ENCODE data around the gene CYP3A5.
A peak's percentile ranks its signal among the peaks of the same experiment; 100 is the strongest.
"Not testable (repeated sequence)": the region's sequence is repeated elsewhere in the genome, so short reads cannot be mapped to it uniquely, and the experiment has no call there.

The CYP3A5 gene

GRCh38 chr7:99643464-99643863, 36.3 kb downstream of the CYP3A5 start:
- no peak overlapping the region for H3K4me3 ChIP-seq (ENCODE audit: low read depth, low read length)
- TF ChIP-seq MAX (IDR thresholded peaks at IDR 0.05; ENCODE audit: low read depth, low read length): no peak
- TF ChIP-seq MYC (IDR thresholded peaks at IDR 0.05; ENCODE audit: low read depth, low read length): no peak
- no peak for TF ChIP-seq CTCF (IDR thresholded peaks at IDR 0.05; ENCODE audit: low read depth, low read length)
- no peak for TF ChIP-seq POLR2A (IDR thresholded peaks at IDR 0.05; ENCODE audit: extremely low read depth, insufficient read length)
- no peak for DNase-seq (ENCODE audit: low read depth)

GRCh38 chr7:99642027-99642426, 37.8 kb downstream of the CYP3A5 start:
- H3K4me3 ChIP-seq (ENCODE audit: low read depth, low read length): no peak overlapping the region
- peak; percentile 44 for DNase-seq (ENCODE audit: low read depth)
- TF ChIP-seq MYC (IDR thresholded peaks at IDR 0.05; ENCODE audit: low read depth, low read length): no peak
- TF ChIP-seq MAX (IDR thresholded peaks at IDR 0.05; ENCODE audit: low read depth, low read length): no peak
- no peak for TF ChIP-seq CTCF (IDR thresholded peaks at IDR 0.05; ENCODE audit: low read depth, low read length)
- TF ChIP-seq POLR2A (IDR thresholded peaks at IDR 0.05; ENCODE audit: extremely low read depth, insufficient read length): no peak

DNA sequence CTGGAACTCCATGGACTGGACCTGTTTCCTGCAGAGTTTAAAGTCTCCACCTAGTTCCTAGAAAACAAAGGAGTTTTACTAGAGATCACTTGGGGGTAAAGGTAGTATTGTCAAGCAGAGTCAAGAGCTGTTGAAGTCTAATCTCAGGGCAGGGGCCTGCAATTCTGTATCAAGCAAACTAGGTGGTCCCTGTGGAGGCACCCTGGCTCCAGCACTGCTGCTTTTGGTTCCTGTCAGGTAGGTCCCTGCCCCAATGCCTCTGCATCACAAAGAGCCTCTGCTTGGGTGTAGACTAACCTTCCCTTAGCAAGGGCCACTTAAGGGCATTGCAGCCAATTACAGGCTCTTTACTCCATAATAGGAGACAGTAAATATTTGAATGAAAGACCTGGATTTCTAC, 40.5 kb downstream of the CYP3A5 start:
- no peak overlapping the region for H3K4me3 ChIP-seq (ENCODE audit: low read depth, low read length)
- no peak for DNase-seq (ENCODE audit: low read depth)
- TF ChIP-seq MAX (IDR thresholded peaks at IDR 0.05; ENCODE audit: low read depth, low read length): no peak
- no peak for TF ChIP-seq CTCF (IDR thresholded peaks at IDR 0.05; ENCODE audit: low read depth, low read length)
- no peak for TF ChIP-seq POLR2A (IDR thresholded peaks at IDR 0.05; ENCODE audit: extremely low read depth, insufficient read length)
- no peak for TF ChIP-seq MYC (IDR thresholded peaks at IDR 0.05; ENCODE audit: low read depth, low read length)

GRCh38 chr7:99638731-99639130, 41.1 kb downstream of the CYP3A5 start:
- DNase-seq (ENCODE audit: low read depth): no peak
- no peak for TF ChIP-seq MYC (IDR thresholded peaks at IDR 0.05; ENCODE audit: low read depth, low read length)
- no peak overlapping the region for H3K4me3 ChIP-seq (ENCODE audit: low read depth, low read length)

DNA sequence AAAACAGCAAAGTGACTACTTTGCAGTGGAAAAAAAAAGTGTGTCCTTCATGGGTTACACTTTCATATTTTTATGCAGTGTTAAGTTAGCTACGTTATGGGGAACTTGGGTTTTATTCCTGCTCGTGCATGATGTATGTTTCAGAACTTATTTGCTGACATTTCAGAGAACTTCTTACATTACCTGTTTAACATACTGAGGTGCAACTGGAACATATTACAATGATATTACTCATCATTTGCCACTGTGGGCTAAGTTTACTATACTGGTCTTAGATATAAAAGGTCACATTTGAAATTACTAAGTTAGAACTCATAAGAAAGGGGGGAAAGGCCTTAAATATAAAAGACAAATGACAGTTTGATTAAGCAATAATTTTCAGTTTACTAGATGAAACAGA, 42.4 kb downstream of the CYP3A5 start:
- not testable (repeated sequence) for H3K4me3 ChIP-seq (ENCODE audit: low read depth, low read length)
- DNase-seq (ENCODE audit: low read depth): peak; percentile 41

- TF ChIP-seq POLR2A (IDR thresholded peaks at IDR 0.05; ENCODE audit: extremely low read depth, insufficient read length) (no peak), MAX (IDR thresholded peaks at IDR 0.05; ENCODE audit: low read depth, low read length) (peak; percentile 44), MYC (IDR thresholded peaks at IDR 0.05; ENCODE audit: low read depth, low read length) (peak; percentile 52), CTCF (IDR thresholded peaks at IDR 0.05; ENCODE audit: low read depth, low read length) (peak; percentile 0)
- peak; percentile 53 for DNase-seq (ENCODE audit: low read depth)
- no peak overlapping the region for H3K4me3 ChIP-seq (ENCODE audit: low read depth, low read length)
These were observed 48.3 kb downstream of the CYP3A5 start for GRCh38 chr7:99631295-99632109.

DNA sequence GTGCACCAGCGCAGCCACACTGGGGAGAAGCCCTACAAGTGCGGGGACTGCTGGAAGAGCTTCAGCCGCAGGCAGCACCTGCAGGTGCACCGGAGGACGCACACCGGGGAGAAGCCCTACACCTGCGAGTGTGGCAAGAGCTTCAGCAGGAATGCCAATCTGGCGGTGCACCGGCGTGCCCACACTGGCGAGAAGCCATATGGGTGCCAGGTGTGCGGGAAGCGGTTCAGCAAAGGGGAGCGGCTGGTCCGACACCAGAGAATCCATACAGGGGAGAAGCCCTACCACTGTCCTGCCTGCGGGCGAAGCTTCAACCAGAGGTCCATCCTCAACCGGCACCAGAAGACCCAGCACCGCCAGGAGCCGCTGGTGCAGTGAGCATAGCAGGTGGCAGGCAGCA, 50.2 kb downstream of the CYP3A5 start:
- TF ChIP-seq MAX (IDR thresholded peaks at IDR 0.05; ENCODE audit: low read depth, low read length): no peak
- TF ChIP-seq POLR2A (IDR thresholded peaks at IDR 0.05; ENCODE audit: extremely low read depth, insufficient read length): no peak
- TF ChIP-seq MYC (IDR thresholded peaks at IDR 0.05; ENCODE audit: low read depth, low read length): no peak
- no peak for TF ChIP-seq CTCF (IDR thresholded peaks at IDR 0.05; ENCODE audit: low read depth, low read length)
- no peak overlapping the region for H3K4me3 ChIP-seq (ENCODE audit: low read depth, low read length)
- no peak for DNase-seq (ENCODE audit: low read depth)
